Measurements from ENCODE around the gene LDLRAD2. TPM values are rescaled to one million over a fixed set of nuclear protein-coding genes. Genes with fewer than 3 reads are reported as not detected.

The LDLRAD2 gene
- total RNA-seq, 1 donor from 2014 or later = 0.32 TPM

GRCh38 chr1:21843996-21844395, 31.9 kb downstream of the LDLRAD2 start:
- no peak for DNase-seq
- H3K27me3 ChIP-seq (ENCODE audit: low read depth) = no peaks in the 10 kb centered on the region
- H3K4me3 ChIP-seq = no peak overlapping the region
- no peaks in the 10 kb centered on the region for H3K4me1 ChIP-seq
- H3K9me3 ChIP-seq = no peaks in the 10 kb centered on the region
- TF ChIP-seq, protein P1, sequence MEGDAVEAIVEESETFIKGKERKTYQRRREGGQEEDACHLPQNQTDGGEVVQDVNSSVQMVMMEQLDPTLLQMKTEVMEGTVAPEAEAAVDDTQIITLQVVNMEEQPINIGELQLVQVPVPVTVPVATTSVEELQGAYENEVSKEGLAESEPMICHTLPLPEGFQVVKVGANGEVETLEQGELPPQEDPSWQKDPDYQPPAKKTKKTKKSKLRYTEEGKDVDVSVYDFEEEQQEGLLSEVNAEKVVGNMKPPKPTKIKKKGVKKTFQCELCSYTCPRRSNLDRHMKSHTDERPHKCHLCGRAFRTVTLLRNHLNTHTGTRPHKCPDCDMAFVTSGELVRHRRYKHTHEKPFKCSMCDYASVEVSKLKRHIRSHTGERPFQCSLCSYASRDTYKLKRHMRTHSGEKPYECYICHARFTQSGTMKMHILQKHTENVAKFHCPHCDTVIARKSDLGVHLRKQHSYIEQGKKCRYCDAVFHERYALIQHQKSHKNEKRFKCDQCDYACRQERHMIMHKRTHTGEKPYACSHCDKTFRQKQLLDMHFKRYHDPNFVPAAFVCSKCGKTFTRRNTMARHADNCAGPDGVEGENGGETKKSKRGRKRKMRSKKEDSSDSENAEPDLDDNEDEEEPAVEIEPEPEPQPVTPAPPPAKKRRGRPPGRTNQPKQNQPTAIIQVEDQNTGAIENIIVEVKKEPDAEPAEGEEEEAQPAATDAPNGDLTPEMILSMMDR (IDR thresholded peaks at IDR 0.05) = no peak
- intact Hi-C loops (cut with DNase I) = no loop called here
- peaks cover 100% of the 10 kb centered on the region for H3K36me3 ChIP-seq
- no peak for ATAC-seq
- no peak overlapping the region for H3K27ac ChIP-seq

DNA sequence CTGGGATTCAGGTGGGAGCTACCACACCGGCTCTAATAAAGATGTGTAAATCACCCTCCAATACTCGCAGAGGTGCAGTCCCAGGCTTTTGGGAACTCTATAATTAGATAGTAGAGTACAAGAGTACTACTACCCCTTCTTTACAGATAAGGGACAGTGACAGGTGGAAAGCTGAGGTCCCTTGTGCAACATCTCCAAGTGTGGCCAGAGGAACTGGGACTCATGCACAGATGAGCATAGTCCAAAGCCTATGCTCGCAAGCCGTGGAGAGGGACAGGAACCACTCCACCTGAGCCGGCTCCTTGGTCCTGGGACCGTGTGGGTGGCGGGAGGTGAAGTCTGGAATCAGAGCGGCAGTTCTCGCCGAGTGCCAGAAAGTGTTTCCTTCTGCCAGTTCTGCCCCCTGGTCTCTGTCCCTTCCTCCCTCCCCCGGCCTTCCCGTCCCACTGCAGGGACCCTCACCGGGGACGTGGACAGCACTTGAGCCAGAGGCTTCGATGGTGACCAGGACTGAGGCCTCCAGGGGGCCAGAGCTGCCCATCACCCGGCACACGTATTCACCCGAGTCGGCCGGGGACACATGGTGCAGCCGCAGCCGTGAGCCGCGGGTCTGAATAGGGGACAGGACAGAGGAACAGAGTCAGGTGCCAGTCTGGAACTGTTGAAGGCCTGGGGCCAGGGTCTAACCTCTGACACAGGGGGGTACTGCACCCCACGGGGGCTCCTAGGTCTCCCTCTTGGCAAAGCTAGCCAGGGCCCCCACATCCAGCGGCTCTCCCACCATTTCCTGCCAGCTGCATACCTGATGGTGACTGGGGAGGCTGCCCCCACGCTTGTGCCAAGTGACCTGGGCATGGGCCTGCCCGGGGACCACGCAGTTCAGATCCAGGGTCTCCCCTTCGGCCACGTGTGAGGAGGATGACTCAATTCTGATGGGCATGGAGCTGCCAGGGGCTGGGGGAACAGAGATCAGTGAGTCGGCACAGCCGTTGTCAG, 33.9 kb downstream of the LDLRAD2 start:
- intact Hi-C loops (cut with DNase I) = no loop called here
- Histone ChIP-seq H3K36me3 (peaks cover 98% of the 10 kb centered on the region), H3K4me3 (no peak overlapping the region), H3K27ac (no peak overlapping the region), H3K4me1 (no peaks in the 10 kb centered on the region), H3K27me3 (ENCODE audit: low read depth) (no peaks in the 10 kb centered on the region), H3K9me3 (no peaks in the 10 kb centered on the region)
- TF ChIP-seq, protein P1 (IDR thresholded peaks at IDR 0.05) = no peak
- DNase-seq (no peak), ATAC-seq (no peak)

DNA sequence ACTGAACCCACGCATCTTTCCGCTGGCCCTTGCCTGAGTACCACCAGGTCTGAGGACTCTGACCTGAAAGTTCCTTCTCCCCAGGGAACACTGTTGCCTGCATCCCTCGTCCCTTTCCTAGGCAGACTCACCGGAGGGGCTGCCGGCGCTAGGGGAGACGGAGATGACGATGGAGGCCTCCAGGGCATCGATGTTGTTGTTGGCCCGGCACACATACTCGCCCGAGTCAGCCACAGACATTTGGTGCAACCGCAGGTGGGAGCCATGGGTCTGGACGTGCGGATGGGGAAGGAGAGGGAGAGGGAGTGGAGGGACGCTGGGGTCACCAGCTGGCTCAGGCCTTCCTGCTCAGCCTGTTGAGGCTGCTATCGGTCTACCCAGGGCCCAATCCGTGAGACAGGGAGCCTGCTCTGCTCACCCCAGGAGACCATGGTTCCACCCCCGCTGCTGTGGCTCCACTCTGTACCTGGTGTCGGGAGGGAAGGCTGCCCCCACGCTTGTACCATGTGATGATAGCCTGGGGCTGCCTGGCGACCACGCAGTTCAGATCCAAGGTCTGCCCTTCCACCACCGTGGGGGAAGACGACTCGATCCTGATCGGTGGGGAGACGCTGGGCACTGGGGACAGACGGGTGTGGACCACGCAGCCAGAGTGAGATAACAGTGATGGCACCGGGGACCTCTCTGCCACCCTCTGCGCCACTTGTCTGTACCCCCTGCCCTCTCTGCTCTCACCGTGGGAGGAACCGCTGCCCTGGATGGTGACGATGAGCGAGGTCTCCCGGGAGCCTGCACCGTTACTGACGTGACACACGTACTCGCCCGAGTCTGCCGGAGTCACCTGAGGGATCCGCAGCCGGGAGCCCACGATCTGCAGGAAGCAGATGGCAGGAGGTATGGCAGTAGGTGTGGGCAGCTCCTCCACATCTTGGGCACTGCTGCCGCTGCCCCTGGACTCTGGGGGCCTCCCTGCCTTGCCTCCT, 35.4 kb downstream of the LDLRAD2 start:
- DNase-seq (no peak), ATAC-seq (peak in 1 of 2 donors; percentile 2)
- Histone ChIP-seq H3K27ac (no peak overlapping the region), H3K27me3 (ENCODE audit: low read depth) (no peaks in the 10 kb centered on the region), H3K4me1 (no peaks in the 10 kb centered on the region), H3K4me3 (no peak overlapping the region), H3K9me3 (no peaks in the 10 kb centered on the region), H3K36me3 (peaks cover 98% of the 10 kb centered on the region)
- TF ChIP-seq, protein P1 (IDR thresholded peaks at IDR 0.05) = no peak
- intact Hi-C loops (cut with DNase I) = no loop called here

DNA sequence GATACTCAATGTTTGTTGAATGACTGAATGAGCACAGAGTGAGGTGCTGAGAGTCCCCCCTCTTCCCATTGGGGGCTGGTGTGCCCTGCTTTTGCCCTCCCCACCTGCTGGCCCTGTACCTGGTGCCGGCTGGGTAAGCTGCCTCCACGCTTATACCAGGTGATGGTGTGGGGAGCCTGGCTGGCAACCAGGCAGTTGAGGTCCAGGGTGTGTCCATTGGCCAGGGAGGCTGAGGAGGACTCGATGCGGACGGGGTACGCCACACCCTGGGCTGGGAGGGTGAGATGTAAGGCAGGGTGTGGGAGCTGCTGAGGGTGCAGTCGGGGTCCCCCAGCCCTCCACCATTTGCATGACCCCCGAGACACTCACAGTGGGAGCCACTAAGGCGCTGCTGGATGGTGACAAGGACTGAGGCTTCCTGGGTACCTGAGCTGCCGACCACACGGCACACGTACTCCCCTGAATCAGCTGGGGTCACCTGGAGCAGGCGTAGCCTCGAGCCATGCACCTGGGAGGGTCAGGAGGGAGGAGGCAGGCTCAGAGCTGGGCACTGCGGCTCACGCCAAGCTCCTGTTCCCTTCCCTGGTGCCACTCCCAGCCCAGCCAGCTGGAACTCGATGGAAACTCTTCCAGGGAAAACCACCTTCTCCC, 36.6 kb downstream of the LDLRAD2 start:
- DNase-seq (no peak), ATAC-seq (no peak)
- H3K4me1 ChIP-seq = no peaks in the 10 kb centered on the region
- no peaks in the 10 kb centered on the region for H3K27me3 ChIP-seq (ENCODE audit: low read depth)
- TF ChIP-seq, protein P1 (IDR thresholded peaks at IDR 0.05) = no peak
- no peak overlapping the region for H3K4me3 ChIP-seq
- H3K27ac ChIP-seq = no peak overlapping the region
- H3K36me3 ChIP-seq = peaks cover 97% of the 10 kb centered on the region
- intact Hi-C loops (cut with DNase I) = no loop called here
- no peaks in the 10 kb centered on the region for H3K9me3 ChIP-seq

Data from lower lobe of right lung (tissue), 2 donors.